Mesothelial cell of epicardium (in vitro differentiated cells): ENCODE results near the gene RASD2. TPM values are rescaled to one million over a fixed set of nuclear protein-coding genes. Genes with fewer than 3 reads are reported as not detected.

Source experiments
- DNase-seq, 2 experiments: peaks; one replicate each; pipeline ENCODE4 v3.0.0; 2021; ENCODE audit warnings: low spot score in 2 of 2; ENCODE audit not compliant: unreplicated experiment in 2 of 2
- H3K27ac Mint-ChIP-seq: 2 replicates; pipeline ENCODE4 v1.8.0; 2021; ENCODE audit warnings: mixed read lengths
- H3K27me3 Mint-ChIP-seq: 2 replicates; pipeline ENCODE4 v1.8.0; 2021; ENCODE audit warnings: low read depth, mixed read lengths
- H3K36me3 Mint-ChIP-seq: 2 replicates; pipeline ENCODE4 v1.8.0; 2021; ENCODE audit warnings: mixed read lengths
- H3K4me1 Mint-ChIP-seq: 2 replicates; pipeline ENCODE4 v1.8.0; 2021; ENCODE audit warnings: mixed read lengths
- H3K4me3 Mint-ChIP-seq: 2 replicates; pipeline ENCODE4 v1.8.0; 2021; ENCODE audit warnings: mild to moderate bottlenecking, moderate library complexity, mixed read lengths
- H3K9me3 Mint-ChIP-seq: 2 replicates; pipeline ENCODE4 v1.8.0; 2021; ENCODE audit warnings: mixed read lengths
- total RNA-seq: library from RNA; stranded (reverse); gene quantifications from 3 replicates; pipeline ENCODE4 v1.2.1, GENCODE V29; 2021
- TF ChIP-seq, protein P1 (sequence below): fragments of 200-600 bp; sonication (generic); IDR thresholded peaks from one replicate; pipeline ENCODE4 v1.5.0; 2021; ENCODE audit warnings: antibody characterized with exemption; ENCODE audit not compliant: unreplicated experiment

RASD2 gene
- total RNA-seq, 1 donor from 2014 or later: not detected

DNA sequence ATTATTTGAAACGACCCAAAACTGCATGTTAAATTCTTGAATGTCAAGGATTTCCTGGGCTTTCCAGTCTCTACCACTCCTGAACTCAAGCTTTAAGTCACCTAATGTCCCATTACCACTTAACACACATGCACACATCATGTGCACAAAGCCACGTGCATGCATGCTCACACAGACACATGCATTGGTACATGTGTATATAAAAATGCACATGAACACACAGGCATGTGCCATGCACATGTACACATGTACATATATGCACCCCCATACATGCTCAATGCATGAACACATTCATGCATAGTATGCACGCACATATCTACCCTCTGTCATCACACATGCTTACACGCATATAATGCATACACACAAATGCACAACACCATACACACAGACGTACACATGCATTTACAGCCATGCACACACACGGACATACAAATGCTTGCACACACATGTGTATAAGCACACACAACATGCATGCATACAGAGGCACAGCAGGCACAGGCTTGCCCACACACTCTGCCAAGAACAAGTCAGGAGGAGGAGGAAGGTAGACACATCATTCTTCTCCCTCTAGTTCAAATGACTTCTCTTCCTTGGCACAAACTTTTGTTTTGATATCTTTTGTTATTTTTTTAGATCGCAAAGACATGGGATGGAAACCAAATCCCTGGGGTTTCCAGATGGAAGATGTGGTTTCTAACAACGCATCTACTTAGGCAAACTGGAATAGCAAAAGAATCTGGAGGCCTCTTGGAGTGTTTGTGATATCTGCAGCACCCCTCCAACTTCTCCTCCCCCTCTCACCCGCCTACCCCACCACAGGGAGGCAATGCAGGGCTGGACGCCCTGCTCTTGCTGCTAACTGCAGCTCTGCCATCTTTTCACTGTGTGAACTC, 24.6 kb downstream of the RASD2 start:
- Mint-ChIP-seq H3K36me3 (no peaks in the 10 kb centered on the region), H3K27me3 (peaks cover 11% of the 10 kb centered on the region), H3K4me3 (no peak overlapping the region), H3K4me1 (peaks cover 25% of the 10 kb centered on the region), H3K27ac (no peak overlapping the region), H3K9me3 (no peaks in the 10 kb centered on the region)
- TF ChIP-seq, protein P1, sequence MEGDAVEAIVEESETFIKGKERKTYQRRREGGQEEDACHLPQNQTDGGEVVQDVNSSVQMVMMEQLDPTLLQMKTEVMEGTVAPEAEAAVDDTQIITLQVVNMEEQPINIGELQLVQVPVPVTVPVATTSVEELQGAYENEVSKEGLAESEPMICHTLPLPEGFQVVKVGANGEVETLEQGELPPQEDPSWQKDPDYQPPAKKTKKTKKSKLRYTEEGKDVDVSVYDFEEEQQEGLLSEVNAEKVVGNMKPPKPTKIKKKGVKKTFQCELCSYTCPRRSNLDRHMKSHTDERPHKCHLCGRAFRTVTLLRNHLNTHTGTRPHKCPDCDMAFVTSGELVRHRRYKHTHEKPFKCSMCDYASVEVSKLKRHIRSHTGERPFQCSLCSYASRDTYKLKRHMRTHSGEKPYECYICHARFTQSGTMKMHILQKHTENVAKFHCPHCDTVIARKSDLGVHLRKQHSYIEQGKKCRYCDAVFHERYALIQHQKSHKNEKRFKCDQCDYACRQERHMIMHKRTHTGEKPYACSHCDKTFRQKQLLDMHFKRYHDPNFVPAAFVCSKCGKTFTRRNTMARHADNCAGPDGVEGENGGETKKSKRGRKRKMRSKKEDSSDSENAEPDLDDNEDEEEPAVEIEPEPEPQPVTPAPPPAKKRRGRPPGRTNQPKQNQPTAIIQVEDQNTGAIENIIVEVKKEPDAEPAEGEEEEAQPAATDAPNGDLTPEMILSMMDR: no peak
- DNase-seq: no peak

DNA sequence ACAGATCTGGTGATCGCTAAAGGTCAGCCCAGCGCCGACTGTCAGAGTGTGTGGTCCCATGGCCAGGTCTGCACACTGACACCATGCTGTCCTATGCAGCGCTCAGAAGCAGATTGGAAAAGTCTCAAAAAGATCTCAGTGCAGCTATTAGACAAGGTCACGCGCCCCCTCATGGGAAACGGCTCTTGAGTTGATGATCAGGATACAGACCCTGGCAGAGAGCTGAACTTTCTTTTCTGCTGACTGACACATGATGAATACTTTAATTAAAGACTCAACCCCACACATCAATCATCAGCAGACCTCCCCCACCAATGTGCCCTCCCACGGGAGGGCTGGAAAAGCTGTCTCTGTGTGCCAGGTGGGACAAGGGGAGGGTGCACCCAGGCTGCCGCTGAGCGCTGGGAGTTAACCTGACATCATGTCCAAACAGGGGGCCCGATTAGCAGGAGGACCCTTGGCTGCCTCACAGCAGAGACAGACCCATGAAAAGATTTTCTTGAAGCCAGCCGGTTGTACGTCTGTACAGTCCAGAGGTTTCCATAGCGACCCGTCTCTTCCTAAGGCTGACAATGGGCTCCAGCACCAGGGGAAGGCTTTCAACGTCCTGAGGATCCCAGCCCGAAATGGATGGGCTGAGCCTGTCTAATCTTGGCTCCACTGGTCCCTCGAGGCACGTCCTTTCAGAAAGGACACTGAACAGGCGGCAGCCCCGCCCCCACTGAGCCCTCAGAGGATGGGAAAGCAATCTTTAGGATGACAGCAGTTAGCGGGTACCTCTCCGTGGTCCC, 26.9 kb downstream of the RASD2 start:
- H3K36me3 Mint-ChIP-seq: no peaks in the 10 kb centered on the region
- TF ChIP-seq, protein P1: no peak
- peaks cover 16% of the 10 kb centered on the region for H3K4me1 Mint-ChIP-seq
- no peak overlapping the region for H3K27ac Mint-ChIP-seq
- no peaks in the 10 kb centered on the region for H3K9me3 Mint-ChIP-seq
- no peak overlapping the region for H3K4me3 Mint-ChIP-seq
- no peak for DNase-seq
- H3K27me3 Mint-ChIP-seq: peaks cover 2% of the 10 kb centered on the region

DNA sequence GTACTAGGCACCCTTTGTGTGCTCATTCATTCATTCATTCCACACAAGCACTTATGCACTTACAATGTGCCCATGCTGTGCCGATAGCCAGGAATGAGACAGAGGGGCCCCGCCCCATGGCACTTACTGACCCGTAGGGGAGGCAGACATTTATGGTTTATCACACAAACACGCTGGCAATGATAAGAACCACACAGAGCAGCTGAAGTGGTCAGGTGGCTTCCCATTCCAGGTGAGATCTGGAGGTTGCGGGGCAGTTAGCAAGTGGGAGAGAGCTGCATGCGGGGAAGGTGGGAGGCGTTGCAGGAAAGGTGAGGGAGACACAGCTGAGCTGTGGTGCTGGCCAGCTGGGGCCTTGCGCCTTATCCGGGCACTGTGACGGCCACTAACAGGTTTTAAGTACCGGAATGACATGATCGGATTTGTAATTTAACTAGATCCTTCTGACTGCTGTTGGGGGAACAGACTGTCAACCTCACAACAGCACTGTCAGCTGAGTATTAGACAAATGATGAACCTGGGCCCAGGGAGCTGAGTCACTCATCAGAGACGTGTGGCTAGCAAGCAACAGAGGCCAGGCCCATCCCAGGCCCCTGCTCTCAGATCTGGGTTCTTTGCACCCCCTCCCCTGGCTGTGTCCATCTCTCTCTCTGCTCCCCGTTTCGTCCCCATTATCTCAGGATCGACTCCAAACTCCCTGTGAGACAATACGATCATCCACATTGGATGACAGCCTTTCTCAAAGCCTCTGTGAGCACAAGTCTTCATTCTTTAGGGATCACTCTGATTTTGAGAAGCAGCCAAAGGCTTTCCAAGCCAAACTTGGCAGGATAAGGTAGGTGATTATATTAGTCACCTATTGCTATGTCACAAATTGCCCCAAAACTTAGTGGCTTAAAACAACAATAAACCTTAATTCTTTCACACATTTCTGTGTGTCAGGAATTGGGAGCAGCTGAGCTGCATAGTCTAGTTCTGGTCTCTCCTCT, 28.4 kb downstream of the RASD2 start:
- Mint-ChIP-seq H3K36me3 (no peaks in the 10 kb centered on the region), H3K9me3 (no peaks in the 10 kb centered on the region), H3K4me1 (peaks cover 12% of the 10 kb centered on the region), H3K27ac (no peak overlapping the region), H3K27me3 (peaks cover 2% of the 10 kb centered on the region), H3K4me3 (no peak overlapping the region)
- TF ChIP-seq, protein P1: no peak
- DNase-seq: no peak

DNA sequence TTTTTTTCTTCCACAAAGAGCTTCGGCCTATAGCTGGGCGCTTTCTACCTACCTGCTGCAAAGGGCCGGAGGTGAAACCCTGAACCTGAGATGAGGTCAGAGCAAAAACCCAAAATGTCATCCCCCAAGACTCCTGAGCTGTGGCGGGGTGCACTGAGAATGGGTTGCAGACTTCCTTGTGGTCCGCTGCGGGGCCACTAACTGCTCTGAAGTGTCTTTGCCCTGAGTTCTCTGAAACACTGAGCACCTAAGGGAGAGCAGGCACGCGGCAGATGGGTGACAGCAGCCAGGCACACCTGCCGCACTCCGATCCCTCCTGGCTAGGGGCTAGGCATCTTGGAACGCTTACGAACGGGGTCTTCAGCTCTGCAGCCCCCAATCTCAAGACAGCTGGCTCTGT, 29.3 kb downstream of the RASD2 start:
- Mint-ChIP-seq H3K4me1 (peaks cover 12% of the 10 kb centered on the region), H3K9me3 (no peaks in the 10 kb centered on the region), H3K36me3 (no peaks in the 10 kb centered on the region), H3K27ac (no peak overlapping the region), H3K27me3 (peaks cover 2% of the 10 kb centered on the region), H3K4me3 (no peak overlapping the region)
- TF ChIP-seq, protein P1: no peak
- no peak for DNase-seq

DNA sequence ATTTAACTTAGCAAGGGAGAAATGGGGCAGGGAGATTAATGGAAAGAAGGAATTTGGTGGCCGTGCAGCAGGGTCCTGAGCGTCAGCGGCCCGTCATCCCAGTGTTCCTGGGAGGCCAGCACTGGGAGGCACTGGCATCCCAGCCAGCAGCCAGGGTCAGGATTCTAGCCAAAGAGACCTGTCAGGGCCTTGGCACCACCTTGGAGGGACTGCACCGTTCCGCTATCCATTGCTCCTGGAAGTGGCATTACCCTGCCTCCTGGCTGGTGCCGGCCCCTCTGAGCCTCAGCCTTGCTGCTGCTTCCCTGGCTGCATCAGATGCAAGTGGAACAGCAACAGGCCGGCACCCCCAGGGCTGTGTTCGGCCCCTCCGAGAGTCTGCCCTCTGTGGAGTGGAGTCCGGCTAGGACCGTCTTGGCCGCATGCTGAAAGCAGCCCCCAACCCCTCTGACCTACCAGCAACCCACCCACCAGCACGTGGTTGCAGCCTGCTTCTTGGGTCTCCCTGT, 30.1 kb downstream of the RASD2 start:
- H3K27ac Mint-ChIP-seq: no peak overlapping the region

More for the DNA sequence above, 30.1 kb downstream of the RASD2 start:
- no peak for DNase-seq
- peaks cover under 1% of the 10 kb centered on the region for H3K27me3 Mint-ChIP-seq
- no peaks in the 10 kb centered on the region for H3K9me3 Mint-ChIP-seq
- TF ChIP-seq, protein P1: no peak
- H3K4me3 Mint-ChIP-seq: no peak overlapping the region
- H3K4me1 Mint-ChIP-seq: peaks cover 10% of the 10 kb centered on the region
- H3K36me3 Mint-ChIP-seq: no peaks in the 10 kb centered on the region
